DND-41 (cell line): ENCODE data around the gene OSBP2.

Experiments used
- ATAC-seq: fragments of 200-7000 bp; cut with Tn5 transposase; 3 replicates; pipeline ENCODE4 v1.9.1; 2021; ENCODE audit warnings: low read depth; ENCODE audit not compliant: insufficient read depth
- DNase-seq: peaks from one replicate; pipeline ENCODE4 v3.0.0-alpha.2; 2020
- H2AFZ ChIP-seq: 2 replicates; pipeline ENCODE4 v1.6.0; 2012; ENCODE audit warnings: low read depth, low read length
- H3K27ac ChIP-seq: 2 replicates; pipeline ENCODE4 v1.5.1; 2012; ENCODE audit warnings: low read length, inconsistent platforms
- H3K27me3 ChIP-seq: fragments of 200-600 bp; sonication (generic); 2 replicates; pipeline ENCODE4 v1.6.0; 2012; ENCODE audit warnings: low read length, mild to moderate bottlenecking, inconsistent platforms; ENCODE audit not compliant: insufficient read depth, poor library complexity
- H3K36me3 ChIP-seq: 2 replicates; pipeline ENCODE4 v1.5.1; 2012; ENCODE audit warnings: low read length, inconsistent platforms; ENCODE audit not compliant: insufficient read depth
- H3K4me1 ChIP-seq: 2 replicates; pipeline ENCODE4 v1.5.1; 2012; ENCODE audit warnings: mild to moderate bottlenecking, low read length; ENCODE audit not compliant: insufficient read depth
- H3K4me2 ChIP-seq: 2 replicates; pipeline ENCODE4 v1.6.0; 2012; ENCODE audit warnings: mild to moderate bottlenecking, moderate library complexity, low read length, inconsistent platforms; ENCODE audit not compliant: insufficient read depth
- H3K4me3 ChIP-seq, 2 experiments: fragments of 200-600 bp in 1 of 2; shearing (Covaris generic) in 1 of 2; 2 replicates each; pipeline ENCODE4 v1.5.1; 2012 to 2016; ENCODE audit warnings: inconsistent platforms in 2 of 2, low read length in 2 of 2, mild to moderate bottlenecking in 2 of 2, low read depth in 1 of 2, moderate library complexity in 1 of 2
- H3K79me2 ChIP-seq: 2 replicates; pipeline ENCODE4 v1.6.0; 2012; ENCODE audit warnings: low read length, inconsistent platforms; ENCODE audit not compliant: insufficient read depth
- H3K9ac ChIP-seq: 2 replicates; pipeline ENCODE4 v1.6.0; 2012; ENCODE audit warnings: low read depth, mild to moderate bottlenecking, inconsistent platforms, low read length, moderate library complexity
- H3K9me3 ChIP-seq: 2 replicates; pipeline ENCODE4 v1.5.1; 2012; ENCODE audit warnings: low read length, moderate library complexity, mild to moderate bottlenecking, inconsistent platforms; ENCODE audit not compliant: insufficient read depth, severe bottlenecking
- H4K20me1 ChIP-seq: 2 replicates; pipeline ENCODE4 v1.6.0; 2012; ENCODE audit warnings: low read length; ENCODE audit not compliant: insufficient read depth
- EZH2 ChIP-seq: IDR thresholded peaks from 3 replicates; pipeline ENCODE4 v1.6.1; 2012; ENCODE audit warnings: borderline replicate concordance, low read depth, mild to moderate bottlenecking, moderate library complexity, low read length, inconsistent platforms; ENCODE audit not compliant: severe bottlenecking
- TF ChIP-seq, protein P1 (sequence below): IDR thresholded peaks from 2 replicates; pipeline ENCODE4 v1.5.1; 2012; ENCODE audit warnings: borderline replicate concordance, low read length, moderate library complexity, mild to moderate bottlenecking; ENCODE audit not compliant: poor library complexity, severe bottlenecking; ENCODE audit errors: extremely low read depth

OSBP2 gene

DNA sequence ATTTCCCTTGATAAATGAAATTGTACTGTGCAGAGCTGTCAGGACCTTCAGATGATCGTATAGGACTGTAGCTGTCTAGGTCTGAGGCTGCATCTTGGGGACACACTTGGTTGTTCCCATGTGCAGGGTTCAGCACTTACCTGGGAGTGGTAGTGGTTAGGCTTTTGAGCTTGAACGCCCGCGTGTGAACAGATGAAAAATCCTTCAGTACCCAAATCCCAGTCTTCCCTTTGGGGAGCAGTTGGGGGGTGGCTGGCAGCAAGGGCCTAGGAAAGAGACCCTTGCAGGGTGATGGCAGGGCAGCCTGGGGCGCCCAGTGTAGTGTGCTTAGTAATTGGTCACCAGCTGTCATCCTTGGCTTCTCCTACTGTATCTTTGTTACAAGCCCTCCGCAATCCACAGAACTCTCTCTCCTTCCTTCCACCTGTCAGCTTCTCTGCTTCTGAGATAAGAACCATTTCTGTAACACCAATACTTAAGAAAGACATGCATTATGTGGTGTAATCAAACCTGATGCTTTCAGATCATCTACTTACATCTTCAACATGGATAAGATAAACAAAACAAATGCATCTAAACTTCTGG is 209.3 kb downstream of the OSBP2 start:
- Histone ChIP-seq H4K20me1 (no peaks in the 10 kb centered on the region), H3K4me1 (no peaks in the 10 kb centered on the region), H3K79me2 (no peaks in the 10 kb centered on the region), H3K27ac (no peak overlapping the region), H3K4me3 (no peak overlapping the region), H3K36me3 (no peaks in the 10 kb centered on the region), H3K27me3 (peaks cover 7% of the 10 kb centered on the region), H3K9me3 (peaks cover 5% of the 10 kb centered on the region), H3K4me2 (no peak overlapping the region), H2AFZ (no peak overlapping the region), H3K9ac (no peak overlapping the region)
- DNase-seq (no peak), ATAC-seq (no peak)
- no peak for TF ChIP-seq EZH2
- TF ChIP-seq, protein P1, sequence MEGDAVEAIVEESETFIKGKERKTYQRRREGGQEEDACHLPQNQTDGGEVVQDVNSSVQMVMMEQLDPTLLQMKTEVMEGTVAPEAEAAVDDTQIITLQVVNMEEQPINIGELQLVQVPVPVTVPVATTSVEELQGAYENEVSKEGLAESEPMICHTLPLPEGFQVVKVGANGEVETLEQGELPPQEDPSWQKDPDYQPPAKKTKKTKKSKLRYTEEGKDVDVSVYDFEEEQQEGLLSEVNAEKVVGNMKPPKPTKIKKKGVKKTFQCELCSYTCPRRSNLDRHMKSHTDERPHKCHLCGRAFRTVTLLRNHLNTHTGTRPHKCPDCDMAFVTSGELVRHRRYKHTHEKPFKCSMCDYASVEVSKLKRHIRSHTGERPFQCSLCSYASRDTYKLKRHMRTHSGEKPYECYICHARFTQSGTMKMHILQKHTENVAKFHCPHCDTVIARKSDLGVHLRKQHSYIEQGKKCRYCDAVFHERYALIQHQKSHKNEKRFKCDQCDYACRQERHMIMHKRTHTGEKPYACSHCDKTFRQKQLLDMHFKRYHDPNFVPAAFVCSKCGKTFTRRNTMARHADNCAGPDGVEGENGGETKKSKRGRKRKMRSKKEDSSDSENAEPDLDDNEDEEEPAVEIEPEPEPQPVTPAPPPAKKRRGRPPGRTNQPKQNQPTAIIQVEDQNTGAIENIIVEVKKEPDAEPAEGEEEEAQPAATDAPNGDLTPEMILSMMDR, result no peak

DNA sequence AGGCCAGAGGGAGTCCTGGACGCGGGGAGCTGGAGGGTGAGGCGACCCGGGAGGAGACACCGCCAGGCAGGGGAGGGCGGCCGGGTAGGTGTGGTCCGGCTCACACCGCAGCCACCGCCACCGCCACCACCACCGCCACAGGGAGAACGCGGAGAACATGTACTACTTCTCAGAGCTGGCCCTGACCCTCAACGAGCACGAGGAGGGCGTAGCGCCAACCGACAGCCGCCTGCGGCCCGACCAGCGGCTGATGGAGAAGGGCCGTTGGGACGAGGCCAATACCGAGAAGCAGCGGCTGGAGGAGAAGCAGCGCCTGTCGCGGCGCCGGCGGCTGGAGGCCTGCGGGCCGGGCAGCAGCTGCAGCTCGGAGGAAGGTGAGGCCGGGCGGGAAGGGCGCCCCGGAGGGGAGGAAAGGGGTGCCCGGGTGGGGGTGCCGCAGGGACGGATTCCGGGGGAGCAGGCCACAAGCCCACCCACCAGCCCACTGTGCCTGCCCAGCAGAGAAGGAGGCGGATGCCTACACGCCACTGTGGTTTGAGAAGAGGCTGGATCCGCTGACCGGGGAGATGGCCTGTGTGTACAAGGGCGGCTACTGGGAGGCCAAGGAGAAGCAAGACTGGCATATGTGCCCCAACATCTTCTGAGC is 211.1 kb downstream of the OSBP2 start:
- no peaks in the 10 kb centered on the region for H4K20me1 ChIP-seq
- TF ChIP-seq EZH2, result no peak
- TF ChIP-seq, protein P1, result no peak
- H3K79me2 ChIP-seq, result no peaks in the 10 kb centered on the region
- H3K9me3 ChIP-seq, result no peaks in the 10 kb centered on the region
- no peak overlapping the region for H3K4me3 ChIP-seq
- no peaks in the 10 kb centered on the region for H3K36me3 ChIP-seq
- no peak overlapping the region for H3K4me2 ChIP-seq
- no peak overlapping the region for H3K27ac ChIP-seq
- no peaks in the 10 kb centered on the region for H3K4me1 ChIP-seq
- peaks cover 7% of the 10 kb centered on the region for H3K27me3 ChIP-seq
- no peak overlapping the region for H2AFZ ChIP-seq
- no peak overlapping the region for H3K9ac ChIP-seq
- DNase-seq (no peak), ATAC-seq (no peak)

DNA sequence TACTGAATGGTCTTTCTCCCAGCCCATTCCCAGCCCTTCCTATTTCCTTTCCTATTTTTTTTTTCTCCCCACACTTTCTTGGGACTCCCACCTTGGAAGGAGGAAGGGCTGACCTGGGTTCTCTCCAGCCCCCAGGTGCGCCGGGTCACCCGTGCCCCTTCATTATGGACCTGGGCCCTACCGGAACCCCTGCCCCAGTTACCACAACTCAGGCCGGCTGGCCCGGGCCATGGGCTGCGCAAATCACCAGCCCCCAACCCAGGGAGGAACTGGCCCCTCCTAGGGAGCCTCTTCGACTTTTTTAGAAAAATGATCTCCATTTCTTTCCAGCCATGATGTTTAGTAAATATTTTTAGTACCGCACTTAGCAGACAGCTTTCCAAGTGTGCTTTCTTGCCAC is 211.7 kb downstream of the OSBP2 start:
- Histone ChIP-seq H4K20me1 (no peaks in the 10 kb centered on the region), H3K4me2 (no peak overlapping the region), H2AFZ (no peak overlapping the region), H3K79me2 (no peaks in the 10 kb centered on the region), H3K9ac (no peak overlapping the region), H3K27ac (no peak overlapping the region), H3K27me3 (peaks cover 7% of the 10 kb centered on the region), H3K36me3 (no peaks in the 10 kb centered on the region), H3K9me3 (no peaks in the 10 kb centered on the region), H3K4me3 (no peak overlapping the region), H3K4me1 (no peaks in the 10 kb centered on the region)
- ATAC-seq (no peak), DNase-seq (no peak)
- TF ChIP-seq, protein P1, result no peak
- no peak for TF ChIP-seq EZH2
